ENCODE results near the gene ZCCHC8. TPM values are rescaled to one million over a fixed set of nuclear protein-coding genes. Genes with fewer than 3 reads are reported as not detected.

ZCCHC8 gene
- total and polyA plus RNA-seq, 2 of the 8 experiments (the other 6 are each of a cell fraction or from before 2014, with no cell fraction given) = 13.8 to 28.9 TPM

- no peaks in the 10 kb centered on the region; the same call in 1 of the 2 replicates for H3K79me1 ChIP-seq (ENCODE audit: low read depth, low read length)
Measured at GRCh38 chr12:122518908-122519307, 18.2 kb upstream of the ZCCHC8 start.

More at GRCh38 chr12:122518908-122519307, 18.2 kb upstream of the ZCCHC8 start:
- Histone ChIP-seq H2BK20ac (ENCODE audit: low read length) (no peak overlapping the region), H3K79me2 (ENCODE audit: control insufficient read depth in 1 of 2, insufficient read depth in 2 of 2, low read length in 2 of 2) (peaks cover 20 to 84% of the 10 kb centered on the region in 2 experiments), H3K4me1 (replicated peaks in 1 of 4; ENCODE audit: control insufficient read depth in 3 of 4, insufficient read depth in 4 of 4, low read length in 3 of 4) (no peaks in the 10 kb centered on the region; a peak in 3 of 7 replicates), H3K36me3 (ENCODE audit: control insufficient read depth in 2 of 4, insufficient read depth in 4 of 4, low read length in 3 of 4) (peaks cover 48 to 97% (median 76%) of the 10 kb centered on the region in 4 experiments), H3K4me2 (ENCODE audit: insufficient read depth in 1 of 2, low read depth in 2 of 2, low read length in 2 of 2) (no peak overlapping the region), H4K8ac (ENCODE audit: extremely low read depth, insufficient read depth, low read length) (no peak overlapping the region), H2AK5ac (ENCODE audit: low read depth, low read length) (no peak overlapping the region), H3K9ac (replicated peaks in 1 of 4; ENCODE audit: extremely low read depth in 1 of 4, low read depth in 3 of 4, low read length in 3 of 4) (no peak overlapping the region), H4K20me1 (replicated peaks in 1 of 2; ENCODE audit: control insufficient read depth in 1 of 2, insufficient read depth in 2 of 2, low read length in 2 of 2) (peaks cover 4 to 14% of the 10 kb centered on the region in 2 experiments), H2BK5ac (ENCODE audit: low read depth, low read length) (no peak overlapping the region), H4K91ac (replicated peaks; ENCODE audit: insufficient read length, low read length) (no peak overlapping the region), H2BK15ac (ENCODE audit: low read length) (no peak overlapping the region), H2AFZ (ENCODE audit: low read length) (no peak overlapping the region), H4K5ac (ENCODE audit: insufficient read length, low read depth, low read length) (no peak overlapping the region), H3K14ac (ENCODE audit: insufficient read length) (no peak overlapping the region), H3K27ac (ENCODE audit: low read depth, low read length) (no peak overlapping the region), H3K27me3 (replicated peaks in 1 of 4; ENCODE audit: control insufficient read depth in 3 of 4, extremely low read depth in 1 of 4, insufficient read depth in 3 of 4, low read length in 3 of 4) (no peaks in the 10 kb centered on the region), H2BK120ac (replicated peaks; ENCODE audit: low read depth, low read length) (no peak overlapping the region), H2BK12ac (ENCODE audit: low read depth, low read length) (no peak overlapping the region), H3K23me2 (ENCODE audit: low read depth, low read length) (no peaks in the 10 kb centered on the region), H3K9me3 (ENCODE audit: insufficient read depth in 2 of 2, low read depth in 1 of 2, low read length in 1 of 2) (no peaks in the 10 kb centered on the region), H3K4me3 (ENCODE audit: extremely low read depth in 1 of 4, insufficient read depth in 2 of 4, low read depth in 3 of 4, low read length in 4 of 4) (no peak overlapping the region), H3K4ac (replicated peaks; ENCODE audit: insufficient read length, low read depth, low read length) (no peak overlapping the region), H3K18ac (ENCODE audit: extremely low read depth, low read length) (no peak overlapping the region), H3K23ac (ENCODE audit: insufficient read length) (no peak overlapping the region), H3K56ac (replicated peaks; ENCODE audit: insufficient read length, low read depth, low read length) (no peak overlapping the region)
- TF ChIP-seq RNF2 (IDR thresholded peaks at IDR 0.05; ENCODE audit: borderline replicate concordance, low read depth, low read length, missing control alignments, poor library complexity, severe bottlenecking) (no peak), GABPA (IDR thresholded peaks at IDR 0.05; ENCODE audit: borderline replicate concordance, insufficient read depth, low read length) (no peak), SP2 (IDR thresholded peaks at IDR 0.05; ENCODE audit: low read length) (no peak), SP1 (IDR thresholded peaks at IDR 0.05; ENCODE audit: low read depth, low read length) (no peak), NANOG (IDR thresholded peaks at IDR 0.05; ENCODE audit: insufficient read depth, low read depth, low read length, poor library complexity, severe bottlenecking) (no peak), GTF2F1 (IDR thresholded peaks at IDR 0.05; ENCODE audit: borderline replicate concordance, low read depth, low read length) (no peak), HDAC6 (IDR thresholded peaks at IDR 0.05; ENCODE audit: low read depth, low read length) (no peak), BACH1 (IDR thresholded peaks at IDR 0.05; ENCODE audit: low read length) (no peak), CHD2 (IDR thresholded peaks at IDR 0.05; ENCODE audit: low read length) (no peak)
- TF ChIP-seq, protein P1, sequence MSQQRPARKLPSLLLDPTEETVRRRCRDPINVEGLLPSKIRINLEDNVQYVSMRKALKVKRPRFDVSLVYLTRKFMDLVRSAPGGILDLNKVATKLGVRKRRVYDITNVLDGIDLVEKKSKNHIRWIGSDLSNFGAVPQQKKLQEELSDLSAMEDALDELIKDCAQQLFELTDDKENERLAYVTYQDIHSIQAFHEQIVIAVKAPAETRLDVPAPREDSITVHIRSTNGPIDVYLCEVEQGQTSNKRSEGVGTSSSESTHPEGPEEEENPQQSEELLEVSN (IDR thresholded peaks at IDR 0.05) = no peak
- DNase-seq (ENCODE audit: low read depth in 1 of 2, low spot score in 2 of 2) (no peak), FAIRE-seq (no peak)
- POLR2A ChIA-PET (ENCODE audit: partially characterized antibody) = interaction anchor here (1.1 to 49.0 kb wide), 4 partner anchors 7 to 77 kb away, joined by 3 to 1221 read pairs (median 612); partner anchors contain the start of genes KNTC1, RSRC2 and ZCCHC8
- WGBS, 2 experiments (ENCODE audit: extremely low coverage in 1 of 2, insufficient coverage in 1 of 2, insufficient read length in 1 of 2, insufficient replicate concordance in 2 of 2, low coverage in 1 of 2, low lambda C conversion rate in 2 of 2, missing lambda C conversion rate in 1 of 2) = 100% methylated on average over 1 of the region's 1 CpG; no CpG with 5 or more reads in 1 of the 2 experiments
- CTCF ChIA-PET (ENCODE audit: partially characterized antibody) = interaction anchor here (1.0 to 1.7 kb wide), 3 partner anchors 8 to 50 kb away, joined by 3 to 5 read pairs (median 4); partner anchors contain the start of gene ZCCHC8

All from H1 (cell line).